Germinal center (tissue), 1 donor: ENCODE measurements around the gene PRKACG.

Source experiments
- DNase-seq: peaks from one replicate; pipeline ENCODE4 v3.0.0; 2012; ENCODE audit warnings: mixed read lengths, low spot score

Gene PRKACG

GRCh38 chr9:68981789-68982188 lies 32.1 kb downstream of the PRKACG start:
- DNase-seq, result no peak

- no peak for DNase-seq
These were observed 33.5 kb downstream of the PRKACG start for GRCh38 chr9:68980341-68980914.

GRCh38 chr9:68979538-68980314 lies 34.2 kb downstream of the PRKACG start:
- no peak for DNase-seq

GRCh38 chr9:68978501-68978900 lies 35.4 kb downstream of the PRKACG start:
- no peak for DNase-seq

- DNase-seq, result no peak
These were observed 35.8 kb downstream of the PRKACG start for GRCh38 chr9:68978066-68978465.

- no peak for DNase-seq
These were observed 38.4 kb downstream of the PRKACG start for GRCh38 chr9:68975365-68976043.

- DNase-seq, result no peak
These were observed 39.0 kb downstream of the PRKACG start for GRCh38 chr9:68974901-68975300.

GRCh38 chr9:68974431-68974830 lies 39.5 kb downstream of the PRKACG start:
- no peak for DNase-seq

GRCh38 chr9:68973619-68974018 lies 40.3 kb downstream of the PRKACG start:
- DNase-seq, result no peak

GRCh38 chr9:68970151-68970550 lies 43.8 kb downstream of the PRKACG start:
- DNase-seq, result no peak

GRCh38 chr9:68969538-68969937 lies 44.4 kb downstream of the PRKACG start:
- no peak for DNase-seq

- no peak for DNase-seq
These were observed 46.1 kb downstream of the PRKACG start for GRCh38 chr9:68967800-68968199.

- no peak for DNase-seq
These were observed 47.4 kb downstream of the PRKACG start for GRCh38 chr9:68966496-68966944.

- no peak for DNase-seq
These were observed 49.1 kb downstream of the PRKACG start for GRCh38 chr9:68964765-68965164.

- no peak for DNase-seq
These were observed 49.8 kb downstream of the PRKACG start for GRCh38 chr9:68964102-68964541.

GRCh38 chr9:68963416-68963815 lies 50.5 kb downstream of the PRKACG start:
- DNase-seq, result no peak
